ENCODE results near the gene ANXA11.

ANXA11 gene

GRCh38 chr10:80187465-80188409, 17.6 kb downstream of the ANXA11 start:
- peak; percentile 91 for DNase-seq

- DNase-seq, result no peak
Observed at GRCh38 chr10:80187060-80187459, 18.3 kb downstream of the ANXA11 start.

GRCh38 chr10:80186364-80187012, 18.8 kb downstream of the ANXA11 start:
- no peak for DNase-seq

GRCh38 chr10:80185578-80186299, 19.6 kb downstream of the ANXA11 start:
- no peak for DNase-seq

- no peak for DNase-seq
Observed at GRCh38 chr10:80184291-80184690, 21.0 kb downstream of the ANXA11 start.

GRCh38 chr10:80183436-80183835, 21.9 kb downstream of the ANXA11 start:
- no peak for DNase-seq

- no peak for DNase-seq
Observed at GRCh38 chr10:80182986-80183385, 22.4 kb downstream of the ANXA11 start.

- DNase-seq, result no peak
Observed at GRCh38 chr10:80177781-80178636, 27.3 kb downstream of the ANXA11 start.

- no peak for DNase-seq
Observed at GRCh38 chr10:80176526-80176925, 28.8 kb downstream of the ANXA11 start.

GRCh38 chr10:80174641-80175395, 30.5 kb downstream of the ANXA11 start:
- no peak for DNase-seq

- DNase-seq, result no peak
Observed at GRCh38 chr10:80173466-80173865, 31.9 kb downstream of the ANXA11 start.

- no peak for DNase-seq
Observed at GRCh38 chr10:80172896-80173295, 32.4 kb downstream of the ANXA11 start.

- no peak for DNase-seq
Observed at GRCh38 chr10:80171248-80171660, 34.1 kb downstream of the ANXA11 start.

GRCh38 chr10:80170641-80171040, 34.7 kb downstream of the ANXA11 start:
- DNase-seq, result no peak

GRCh38 chr10:80170026-80170425, 35.3 kb downstream of the ANXA11 start:
- no peak for DNase-seq

GRCh38 chr10:80168679-80169380, 36.5 kb downstream of the ANXA11 start:
- DNase-seq, result peak; percentile 35

GRCh38 chr10:80168162-80168511, 37.2 kb downstream of the ANXA11 start:
- DNase-seq, result no peak

GRCh38 chr10:80167471-80168161, 37.7 kb downstream of the ANXA11 start:
- no peak for DNase-seq

- DNase-seq, result no peak
Observed at GRCh38 chr10:80166581-80167470, 38.5 kb downstream of the ANXA11 start.

Measured in CD4-positive, alpha-beta T cell treated with Interleukin-10 for 1 hour (primary cell).